OCI-LY1 (cell line): Measurements from ENCODE around the gene ZNF586.
A peak's percentile ranks its signal among the peaks of the same experiment; 100 is the strongest.
"Not testable (repeated sequence)": the region's sequence is repeated elsewhere in the genome, so short reads cannot be mapped to it uniquely, and the experiment has no call there.

ENCODE experiments used
- H2AFZ ChIP-seq: fragments of 200-600 bp; sonication (generic), shearing (Covaris generic); 2 replicates; pipeline ENCODE4 v1.6.0; 2014; ENCODE audit warnings: antibody characterized with exemption, mild to moderate bottlenecking, low read length
- H3F3A ChIP-seq: fragments of 200-600 bp; sonication (generic), shearing (Covaris generic); 2 replicates; pipeline ENCODE4 v1.6.0; 2014; ENCODE audit warnings: mild to moderate bottlenecking, antibody characterized with exemption, low read length, moderate library complexity; ENCODE audit not compliant: insufficient read depth
- H3K27ac ChIP-seq: fragments of 200-600 bp; sonication (generic); 2 replicates; pipeline ENCODE4 v1.5.1; 2014; ENCODE audit warnings: low read length, mixed run types, mild to moderate bottlenecking, low read depth; ENCODE audit not compliant: poor library complexity, severe bottlenecking
- H3K27me3 ChIP-seq: fragments of 200-600 bp; sonication (generic); 2 replicates; pipeline ENCODE4 v1.6.0; 2014; ENCODE audit warnings: antibody characterized with exemption, mild to moderate bottlenecking, low read length, moderate library complexity; ENCODE audit not compliant: insufficient read depth
- H3K36me3 ChIP-seq: fragments of 200-600 bp; sonication (generic); 2 replicates; pipeline ENCODE4 v1.6.1; 2014; ENCODE audit warnings: mild to moderate bottlenecking, antibody characterized with exemption, low read length, moderate library complexity, mixed read lengths; ENCODE audit not compliant: insufficient read depth
- H3K4me1 ChIP-seq: fragments of 200-600 bp; sonication (generic); 2 replicates; pipeline ENCODE4 v1.5.1; 2014; ENCODE audit warnings: mild to moderate bottlenecking, low read length, moderate library complexity; ENCODE audit not compliant: insufficient read depth, severe bottlenecking
- H3K4me2 ChIP-seq: fragments of 200-600 bp; sonication (generic), shearing (Covaris generic); 2 replicates; pipeline ENCODE4 v1.6.1; 2014; ENCODE audit warnings: low read length
- H3K4me3 ChIP-seq: fragments of 200-600 bp; sonication (generic); 2 replicates; pipeline ENCODE4 v1.5.1; 2014; ENCODE audit warnings: low read length, low read depth, mild to moderate bottlenecking, mixed read lengths; ENCODE audit not compliant: poor library complexity, severe bottlenecking
- H3K79me2 ChIP-seq: fragments of 200-600 bp; shearing (Covaris generic); 2 replicates; pipeline ENCODE4 v1.6.1; 2016; ENCODE audit warnings: mixed run types, low read length, mixed read lengths; ENCODE audit not compliant: insufficient read depth
- H3K9ac ChIP-seq: fragments of 200-600 bp; sonication (generic), shearing (Covaris generic); 2 replicates; pipeline ENCODE4 v1.6.1; 2014; ENCODE audit warnings: mild to moderate bottlenecking, low read length, mixed read lengths
- H3K9me2 ChIP-seq: fragments of 200-600 bp; sonication (generic), shearing (Covaris generic); 2 replicates; pipeline ENCODE4 v1.6.1; 2014; ENCODE audit warnings: low read depth, mild to moderate bottlenecking, low read length, mixed read lengths
- H3K9me3 ChIP-seq: fragments of 200-600 bp; shearing (Covaris generic); 2 replicates; pipeline ENCODE4 v1.6.1; 2014; ENCODE audit warnings: low read length, mixed read lengths
- H4K20me1 ChIP-seq: fragments of 200-600 bp; sonication (generic), shearing (Covaris generic); 2 replicates; pipeline ENCODE4 v1.6.0; 2016; ENCODE audit warnings: mild to moderate bottlenecking, low read length; ENCODE audit not compliant: insufficient read depth
- EZH2 ChIP-seq: fragments of 200-600 bp; sonication (generic), shearing (Covaris generic); IDR thresholded peaks from 2 replicates; pipeline ENCODE4 v1.8.0; 2017; ENCODE audit warnings: borderline replicate concordance, mixed run types, mild to moderate bottlenecking, antibody characterized with exemption, low read length, moderate library complexity, mixed read lengths
- TF ChIP-seq, protein P1 (sequence below): fragments of 200-600 bp; sonication (generic), shearing (Covaris generic); IDR thresholded peaks from 2 replicates; pipeline ENCODE4 v1.5.1; 2017; ENCODE audit warnings: mild to moderate bottlenecking, antibody characterized with exemption, low read length, moderate library complexity, mixed read lengths

Gene ZNF586

GRCh38 chr19:57820599-57820998, 51.1 kb downstream of the ZNF586 start:
- H3K4me2 ChIP-seq, result peak overlapping the region; percentile 90
- no peaks in the 10 kb centered on the region for H3K9me2 ChIP-seq
- H3K9me3 ChIP-seq, result no peaks in the 10 kb centered on the region
- H2AFZ ChIP-seq, result no peak overlapping the region
- H3K4me1 ChIP-seq, result peaks cover 29% of the 10 kb centered on the region
- H3K9ac ChIP-seq, result peak overlapping the region; percentile 98
- H4K20me1 ChIP-seq, result no peaks in the 10 kb centered on the region
- no peaks in the 10 kb centered on the region for H3F3A ChIP-seq
- H3K79me2 ChIP-seq, result peaks cover 46% of the 10 kb centered on the region
- no peak for TF ChIP-seq EZH2
- TF ChIP-seq, protein P1, sequence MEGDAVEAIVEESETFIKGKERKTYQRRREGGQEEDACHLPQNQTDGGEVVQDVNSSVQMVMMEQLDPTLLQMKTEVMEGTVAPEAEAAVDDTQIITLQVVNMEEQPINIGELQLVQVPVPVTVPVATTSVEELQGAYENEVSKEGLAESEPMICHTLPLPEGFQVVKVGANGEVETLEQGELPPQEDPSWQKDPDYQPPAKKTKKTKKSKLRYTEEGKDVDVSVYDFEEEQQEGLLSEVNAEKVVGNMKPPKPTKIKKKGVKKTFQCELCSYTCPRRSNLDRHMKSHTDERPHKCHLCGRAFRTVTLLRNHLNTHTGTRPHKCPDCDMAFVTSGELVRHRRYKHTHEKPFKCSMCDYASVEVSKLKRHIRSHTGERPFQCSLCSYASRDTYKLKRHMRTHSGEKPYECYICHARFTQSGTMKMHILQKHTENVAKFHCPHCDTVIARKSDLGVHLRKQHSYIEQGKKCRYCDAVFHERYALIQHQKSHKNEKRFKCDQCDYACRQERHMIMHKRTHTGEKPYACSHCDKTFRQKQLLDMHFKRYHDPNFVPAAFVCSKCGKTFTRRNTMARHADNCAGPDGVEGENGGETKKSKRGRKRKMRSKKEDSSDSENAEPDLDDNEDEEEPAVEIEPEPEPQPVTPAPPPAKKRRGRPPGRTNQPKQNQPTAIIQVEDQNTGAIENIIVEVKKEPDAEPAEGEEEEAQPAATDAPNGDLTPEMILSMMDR, result no peak
- peak overlapping the region; percentile 98 for H3K4me3 ChIP-seq
- H3K36me3 ChIP-seq, result peaks cover 37% of the 10 kb centered on the region
- no peaks in the 10 kb centered on the region for H3K27me3 ChIP-seq
- peak overlapping the region; percentile 64 for H3K27ac ChIP-seq

DNA sequence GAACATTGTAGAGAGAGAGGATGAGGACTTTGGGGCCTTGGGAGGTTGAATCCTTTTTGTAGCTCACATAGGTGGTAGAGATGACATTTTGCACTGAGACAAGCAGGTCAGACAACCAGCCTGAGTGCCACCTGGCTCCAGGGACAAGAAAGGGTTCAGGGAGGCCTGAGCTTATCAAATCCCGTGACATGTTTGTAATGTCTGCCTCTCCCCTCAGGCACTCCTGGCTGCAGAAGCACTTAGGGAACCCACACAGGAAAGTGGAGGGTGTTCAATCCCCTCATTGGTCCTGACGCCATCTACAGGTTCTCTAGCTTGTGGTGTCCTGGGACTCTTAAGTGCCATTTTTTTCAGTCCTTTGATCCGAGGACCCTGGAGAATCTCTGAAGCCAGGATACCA, 51.6 kb downstream of the ZNF586 start:
- Histone ChIP-seq H3K4me3 (peak overlapping the region; percentile 98), H3K4me1 (peaks cover 29% of the 10 kb centered on the region), H3K79me2 (peaks cover 51% of the 10 kb centered on the region), H3K36me3 (peaks cover 42% of the 10 kb centered on the region), H3K9ac (peak overlapping the region; percentile 98; the same call in 1 of the 2 replicates), H3K4me2 (peak overlapping the region; percentile 90)
- H4K20me1 ChIP-seq, H3K9me3 ChIP-seq, H2AFZ ChIP-seq, H3K27ac ChIP-seq, H3K9me2 ChIP-seq, H3F3A ChIP-seq, H3K27me3 ChIP-seq: not testable (repeated sequence)

DNA sequence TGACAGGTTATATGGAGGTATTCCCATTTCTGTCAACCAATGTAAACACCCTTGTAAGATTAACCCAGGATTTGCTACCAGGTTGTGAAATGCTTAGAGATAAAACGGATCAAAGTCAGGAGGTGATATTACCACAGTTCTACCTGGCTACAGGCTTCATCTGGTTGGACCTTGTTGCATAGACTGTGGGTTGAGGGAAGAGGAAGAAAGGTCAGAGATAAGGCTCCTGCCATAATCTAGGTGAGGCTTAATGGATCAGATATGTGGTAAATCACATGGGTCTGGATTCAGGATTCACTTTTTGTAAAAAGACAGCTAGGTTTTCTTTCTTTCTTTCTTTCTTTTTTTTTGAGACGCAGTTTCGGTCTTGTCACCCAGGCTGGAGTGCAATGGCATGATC, 52.0 kb downstream of the ZNF586 start:
- H4K20me1 ChIP-seq, H3K4me3 ChIP-seq, H3K4me2 ChIP-seq, H3K9ac ChIP-seq, H3K27me3 ChIP-seq, H3K9me2 ChIP-seq, H3F3A ChIP-seq, H3K9me3 ChIP-seq, H3K27ac ChIP-seq, H2AFZ ChIP-seq: not testable (repeated sequence)
- Histone ChIP-seq H3K36me3 (peaks cover 46% of the 10 kb centered on the region), H3K79me2 (peaks cover 55% of the 10 kb centered on the region), H3K4me1 (peaks cover 29% of the 10 kb centered on the region)

- not testable (repeated sequence) for H4K20me1 ChIP-seq
Observed at GRCh38 chr19:57823155-57823554, 53.7 kb downstream of the ZNF586 start.

DNA sequence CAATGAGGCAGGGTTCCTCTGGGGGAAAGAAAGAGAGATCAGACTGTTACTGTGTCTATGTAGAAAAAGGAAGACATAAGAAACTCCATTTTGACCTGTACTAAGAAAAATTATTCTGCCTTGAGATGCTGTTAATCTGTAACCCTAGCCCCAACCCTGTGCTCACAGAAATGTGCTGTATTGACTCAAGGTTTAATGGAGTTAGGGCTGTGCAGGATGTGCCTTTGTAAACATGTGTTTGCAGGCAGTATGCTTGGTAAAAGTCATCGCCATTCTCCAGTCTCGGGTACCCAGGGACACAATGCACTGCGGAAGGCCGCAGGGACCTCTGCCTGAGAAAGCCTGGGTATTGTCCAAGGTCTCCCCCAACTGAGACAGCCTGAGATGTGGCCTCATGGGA, 54.1 kb downstream of the ZNF586 start:
- H3K9ac ChIP-seq, H3K27ac ChIP-seq, H4K20me1 ChIP-seq, H3K4me2 ChIP-seq, H2AFZ ChIP-seq, H3K27me3 ChIP-seq, H3K9me2 ChIP-seq, H3K9me3 ChIP-seq, H3F3A ChIP-seq, H3K4me3 ChIP-seq: not testable (repeated sequence)
- Histone ChIP-seq H3K4me1 (peaks cover 24% of the 10 kb centered on the region), H3K36me3 (peaks cover 59% of the 10 kb centered on the region), H3K79me2 (peaks cover 65% of the 10 kb centered on the region)

More at GRCh38 chr19:57823155-57823554, 53.7 kb downstream of the ZNF586 start:
- not testable (repeated sequence) for H2AFZ ChIP-seq, H3K4me3 ChIP-seq, H3K9ac ChIP-seq, H3K27ac ChIP-seq, H3K9me3 ChIP-seq, H3K9me2 ChIP-seq, H3K4me2 ChIP-seq, H3K27me3 ChIP-seq, H3F3A ChIP-seq
- H3K36me3 ChIP-seq, result peaks cover 56% of the 10 kb centered on the region
- H3K79me2 ChIP-seq, result peaks cover 64% of the 10 kb centered on the region
- peaks cover 28% of the 10 kb centered on the region for H3K4me1 ChIP-seq
